HG02571 (cell line): Measurements from ENCODE around the gene HEMK1.

ENCODE experiments used
- ATAC-seq: cut with Tn5 transposase; IDR thresholded peaks from one replicate; pipeline ENCODE4 v1.9.1; 2021; ENCODE audit warnings: mild to moderate bottlenecking, moderate library complexity; ENCODE audit not compliant: unreplicated experiment

The HEMK1 gene

GRCh38 chr3:50542177-50543034, 26.9 kb upstream of the HEMK1 start:
- no peak for ATAC-seq

- ATAC-seq, result no peak
These were observed 23.5 kb upstream of the HEMK1 start for GRCh38 chr3:50545781-50546180.

DNA sequence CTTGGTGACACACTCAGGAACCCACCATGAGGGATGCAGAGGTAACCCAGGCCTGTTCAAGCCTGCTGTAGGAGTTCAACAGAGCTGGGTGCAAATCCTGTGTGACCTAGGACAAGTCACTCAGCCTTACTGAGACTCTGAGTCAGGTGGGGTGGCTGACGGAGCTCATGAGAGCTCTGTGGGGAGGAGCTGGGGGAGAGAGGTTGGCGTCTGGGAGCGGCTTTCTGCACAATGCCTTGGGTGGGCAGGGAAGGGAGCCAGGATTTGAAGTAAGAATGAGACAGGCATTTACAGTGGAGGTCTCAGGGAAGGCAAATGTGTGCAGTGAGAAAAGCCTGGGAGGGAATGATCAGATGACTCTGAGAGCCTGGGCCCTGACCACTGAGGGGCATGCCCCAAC, 20.1 kb upstream of the HEMK1 start:
- no peak for ATAC-seq

DNA sequence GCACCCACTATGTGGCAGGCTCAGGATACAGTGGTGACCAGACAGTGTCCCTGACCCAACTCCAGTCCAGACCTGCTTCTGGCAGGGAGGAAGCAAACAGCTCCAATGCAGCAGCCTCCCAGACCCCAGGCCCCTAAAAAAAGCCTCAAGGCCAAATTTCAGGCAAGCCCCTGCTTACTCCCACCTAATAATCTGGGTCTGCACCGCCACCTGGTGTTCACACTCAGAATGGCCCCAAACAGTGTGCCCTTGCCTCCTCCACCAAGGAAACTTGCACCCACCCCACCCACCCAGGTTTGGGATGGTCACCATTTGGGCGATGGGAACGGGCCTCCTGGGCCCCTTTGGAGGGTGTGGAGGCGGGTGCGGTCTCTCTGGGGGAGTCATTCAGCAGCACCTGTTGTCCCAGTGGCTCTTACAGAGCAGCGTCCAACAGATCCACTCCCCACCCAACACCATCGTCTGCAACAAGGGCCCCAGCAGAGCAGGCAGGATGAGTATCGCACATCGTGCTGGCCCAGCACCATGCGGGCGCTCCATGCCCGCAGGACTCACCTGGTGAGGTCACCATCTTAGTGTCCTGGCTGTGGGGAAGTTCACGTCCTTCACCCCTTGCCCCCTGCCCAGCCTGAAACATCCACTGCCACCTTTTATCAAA, 19.1 kb upstream of the HEMK1 start:
- no peak for ATAC-seq

GRCh38 chr3:50551054-50551659, 18.2 kb upstream of the HEMK1 start:
- ATAC-seq, result no peak

DNA sequence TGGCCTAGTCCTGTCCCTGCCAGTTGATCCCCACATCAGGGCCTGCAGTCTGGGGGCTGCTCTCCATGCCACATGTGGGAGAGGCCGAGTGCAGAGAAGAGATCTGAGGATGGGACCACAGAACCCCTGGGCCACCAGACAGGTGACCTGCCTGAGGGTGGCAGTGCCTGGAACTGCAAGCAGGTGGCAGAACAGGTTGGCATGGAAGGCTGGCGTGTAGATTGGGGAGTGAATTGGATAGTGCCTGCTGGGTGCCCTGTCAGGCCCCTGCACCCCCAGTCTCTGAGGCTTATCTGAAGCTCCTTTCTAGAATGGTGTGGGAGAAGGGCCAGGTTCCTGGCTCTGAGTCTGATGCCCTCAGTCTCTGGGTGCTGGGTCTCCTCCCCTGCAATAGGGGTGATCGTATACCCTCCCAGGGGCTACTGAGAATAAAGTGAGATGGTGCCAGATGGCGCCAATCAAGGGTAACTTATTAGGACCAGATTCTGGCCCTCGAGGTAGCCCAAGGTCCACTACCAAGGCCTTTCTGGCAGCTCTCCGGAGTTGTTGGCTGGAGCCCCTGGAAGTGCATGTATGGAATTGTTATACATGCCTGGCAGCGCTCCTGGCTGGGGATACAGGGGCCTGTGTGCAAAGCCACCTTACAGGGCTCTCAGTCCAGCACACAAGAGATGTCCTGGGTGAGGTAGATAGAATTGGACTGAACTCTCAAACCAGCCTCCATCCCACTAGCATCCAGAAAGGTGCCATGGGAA, 17.5 kb upstream of the HEMK1 start:
- no peak for ATAC-seq

- no peak for ATAC-seq
These were observed 16.7 kb upstream of the HEMK1 start for GRCh38 chr3:50552598-50552997.

DNA sequence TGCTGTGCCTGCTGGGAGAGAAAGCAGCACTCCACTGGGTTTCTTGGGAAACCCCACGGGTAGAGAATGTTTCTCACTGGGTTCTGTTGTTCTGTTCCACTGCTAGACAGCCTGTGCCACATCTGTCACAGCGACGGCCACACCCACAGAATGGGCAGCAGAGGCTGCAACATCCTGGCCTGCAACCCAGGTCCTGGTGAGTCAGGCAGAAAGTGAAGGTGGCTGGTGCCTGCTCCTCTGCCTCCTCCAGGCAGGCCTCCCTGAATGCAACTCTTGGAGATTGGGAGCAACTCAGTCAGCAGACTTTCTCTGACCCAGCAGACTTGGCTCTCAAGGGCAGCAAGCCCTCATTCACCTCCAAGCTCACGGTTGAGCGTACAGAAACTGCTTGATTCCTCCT, 14.8 kb upstream of the HEMK1 start:
- ATAC-seq, result no peak

DNA sequence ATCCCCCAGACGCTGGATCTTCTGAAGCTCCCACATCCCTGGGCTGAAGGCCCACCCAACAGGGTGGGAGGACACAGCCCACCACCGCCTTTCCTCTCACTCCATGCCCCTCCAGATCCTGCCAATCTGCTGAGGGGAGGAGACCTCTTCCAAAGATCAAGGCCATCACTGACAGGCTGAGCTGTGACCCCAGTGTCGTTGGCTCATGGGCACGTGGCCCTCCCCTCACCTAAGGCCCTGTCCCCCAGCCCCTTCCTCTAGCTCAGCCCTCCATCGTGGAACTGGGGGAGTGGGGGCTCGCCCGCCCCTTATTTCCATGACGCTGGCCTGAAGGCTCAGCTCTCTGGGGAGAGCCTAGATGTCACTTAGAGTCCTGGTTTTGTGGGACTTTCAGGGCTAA, 12.2 kb upstream of the HEMK1 start:
- no peak for ATAC-seq

DNA sequence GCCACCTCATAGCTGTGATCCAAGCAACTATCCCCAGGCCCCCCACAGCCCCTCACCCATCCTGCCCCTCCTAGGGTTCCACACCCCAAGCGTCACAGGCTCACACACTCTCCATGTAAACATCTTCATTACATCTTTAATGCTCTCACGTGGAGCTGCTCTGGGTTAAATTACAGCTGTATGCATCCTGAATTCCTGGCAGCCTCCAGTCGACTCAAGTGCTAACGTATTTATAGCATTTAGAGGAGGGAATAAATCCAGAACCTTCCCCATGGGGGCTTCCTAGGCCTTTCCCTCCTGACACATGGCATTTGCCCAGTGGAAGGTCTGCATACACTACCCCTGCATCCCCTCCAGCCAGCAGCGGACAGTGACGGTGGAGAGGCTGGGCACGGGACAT, 11.4 kb upstream of the HEMK1 start:
- ATAC-seq, result no peak

DNA sequence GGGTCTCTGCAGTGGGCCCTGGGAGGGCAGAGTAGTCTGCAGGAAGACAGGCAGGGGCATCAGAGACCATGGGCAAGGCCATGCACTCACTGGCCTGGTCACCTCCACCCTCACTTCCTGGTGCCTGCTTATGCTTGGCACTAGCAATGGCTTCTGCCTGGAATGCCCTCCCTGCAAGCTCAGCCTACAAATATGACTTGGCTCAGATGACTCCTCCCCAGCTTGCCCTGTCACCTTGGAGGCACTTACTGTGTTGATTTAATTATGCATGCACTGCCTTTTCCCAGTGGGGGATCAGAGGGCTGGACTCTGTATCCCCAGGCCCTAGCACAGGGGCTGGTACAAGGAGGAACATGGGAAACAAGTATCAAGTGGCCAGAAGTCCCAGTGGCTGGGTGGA, 9.6 kb upstream of the HEMK1 start:
- ATAC-seq, result no peak

- no peak for ATAC-seq
These were observed 6.5 kb upstream of the HEMK1 start for GRCh38 chr3:50562861-50563260.

DNA sequence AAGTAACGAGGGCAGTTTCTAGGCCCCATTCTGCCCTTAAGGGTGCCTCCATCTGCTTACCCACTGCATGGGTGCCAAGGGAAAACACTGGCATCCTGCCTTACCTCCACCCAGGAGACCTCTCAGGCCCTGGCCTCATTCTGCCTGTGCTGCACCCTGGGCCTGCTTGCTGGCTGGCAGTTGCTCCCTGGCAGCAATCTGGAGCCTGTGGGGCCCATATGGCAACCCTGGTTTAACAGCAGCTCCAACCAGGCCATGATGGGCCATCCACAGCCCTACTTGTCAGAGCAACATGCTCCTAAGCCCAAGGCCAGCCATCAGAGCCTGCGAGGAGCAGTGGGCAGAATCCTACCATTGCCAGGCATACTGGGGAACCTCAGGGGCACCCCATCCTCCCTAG, 5.5 kb upstream of the HEMK1 start:
- no peak for ATAC-seq

- ATAC-seq, result no peak
These were observed 5.0 kb upstream of the HEMK1 start for GRCh38 chr3:50564321-50564720.

DNA sequence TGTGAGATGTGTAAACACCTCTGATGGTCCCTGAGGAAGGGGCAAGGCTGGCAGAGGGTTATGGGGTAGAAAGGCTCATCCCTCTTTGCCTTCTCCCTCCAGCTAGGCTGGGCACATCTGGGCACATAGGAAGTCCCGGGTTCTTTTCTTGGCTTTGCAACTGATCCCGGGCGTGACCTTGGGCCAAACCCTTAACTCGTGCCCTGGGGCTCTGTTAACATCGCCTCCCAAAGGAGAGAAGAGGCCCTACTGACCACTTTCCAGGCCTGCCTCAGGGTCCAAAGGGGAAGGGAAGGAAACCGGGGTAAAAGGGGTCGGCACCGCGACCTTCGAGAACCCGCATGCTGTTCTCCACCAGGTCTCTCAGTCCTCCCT, 2.3 kb upstream of the HEMK1 start:
- no peak for ATAC-seq

GRCh38 chr3:50567386-50568167, 1.7 kb upstream of the HEMK1 start, which contains the start of gene C3orf18:
Gene C3orf18, minus strand, starts transcription at chr3:50567747. Its CDS starts 2,048 bp downstream, at chr3:50565699.
- ATAC-seq, result peak; percentile 72

DNA sequence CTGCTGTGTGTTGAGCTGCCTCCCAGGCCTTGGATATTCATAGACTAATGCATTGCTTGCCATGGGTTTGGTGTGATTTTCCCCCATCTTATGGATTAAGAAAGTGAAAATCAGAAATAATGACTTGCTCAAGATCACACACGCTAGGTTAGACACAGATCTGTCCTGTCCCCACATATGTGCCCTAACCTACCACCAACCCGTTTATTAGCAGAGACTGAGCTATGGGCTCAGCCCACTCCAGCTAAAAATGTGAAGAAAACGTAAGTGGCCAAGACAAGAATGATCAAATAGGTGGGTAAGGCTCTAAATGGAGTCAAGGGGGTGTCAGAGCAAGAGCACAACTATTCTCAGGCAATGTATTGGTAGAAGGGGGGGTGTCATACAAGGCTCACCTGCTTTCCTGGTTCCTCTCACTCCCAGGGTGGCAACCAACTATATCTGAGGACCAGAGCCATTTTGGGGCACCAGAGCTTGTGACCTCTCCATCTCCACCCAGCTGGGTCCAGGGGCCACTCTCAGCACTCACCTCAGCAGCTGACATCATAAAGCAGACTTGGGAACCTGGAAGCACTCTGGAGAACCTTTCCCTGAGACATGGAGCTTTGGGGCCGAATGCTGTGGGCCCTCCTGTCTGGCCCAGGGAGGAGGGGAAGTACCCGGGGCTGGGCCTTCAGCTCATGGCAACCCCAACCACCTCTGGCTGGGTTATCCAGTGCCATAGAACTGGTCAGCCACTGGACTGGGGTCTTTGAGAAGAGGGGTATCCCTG, 1.4 kb downstream of the HEMK1 start:
- ATAC-seq, result no peak

- ATAC-seq, result no peak
These were observed 2.2 kb downstream of the HEMK1 start for GRCh38 chr3:50571486-50571885.

GRCh38 chr3:50572158-50572557, 2.8 kb downstream of the HEMK1 start:
- no peak for ATAC-seq
